ENCODE data around the gene TCERG1.

DNA sequence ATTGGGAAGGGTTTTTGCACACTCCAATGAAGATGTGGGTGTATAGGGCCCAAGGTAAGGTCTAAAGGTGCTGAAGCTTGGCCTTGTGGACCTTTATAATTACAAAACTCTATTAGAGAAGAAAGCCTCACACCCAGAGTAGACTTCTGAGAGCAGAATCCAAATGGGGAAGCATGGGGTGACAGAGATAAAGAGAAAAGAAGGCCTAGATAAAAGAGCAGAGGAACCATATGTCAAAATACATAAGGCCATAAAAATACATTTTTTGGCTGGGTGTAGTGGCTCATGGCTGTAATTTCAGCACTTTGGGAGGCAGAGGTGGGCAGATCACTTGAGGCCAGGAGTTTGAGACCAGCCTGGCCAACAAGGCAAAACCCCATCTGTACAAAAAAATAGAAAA is 27.4 kb upstream of the TCERG1 start:
- TF ChIP-seq, protein P1, sequence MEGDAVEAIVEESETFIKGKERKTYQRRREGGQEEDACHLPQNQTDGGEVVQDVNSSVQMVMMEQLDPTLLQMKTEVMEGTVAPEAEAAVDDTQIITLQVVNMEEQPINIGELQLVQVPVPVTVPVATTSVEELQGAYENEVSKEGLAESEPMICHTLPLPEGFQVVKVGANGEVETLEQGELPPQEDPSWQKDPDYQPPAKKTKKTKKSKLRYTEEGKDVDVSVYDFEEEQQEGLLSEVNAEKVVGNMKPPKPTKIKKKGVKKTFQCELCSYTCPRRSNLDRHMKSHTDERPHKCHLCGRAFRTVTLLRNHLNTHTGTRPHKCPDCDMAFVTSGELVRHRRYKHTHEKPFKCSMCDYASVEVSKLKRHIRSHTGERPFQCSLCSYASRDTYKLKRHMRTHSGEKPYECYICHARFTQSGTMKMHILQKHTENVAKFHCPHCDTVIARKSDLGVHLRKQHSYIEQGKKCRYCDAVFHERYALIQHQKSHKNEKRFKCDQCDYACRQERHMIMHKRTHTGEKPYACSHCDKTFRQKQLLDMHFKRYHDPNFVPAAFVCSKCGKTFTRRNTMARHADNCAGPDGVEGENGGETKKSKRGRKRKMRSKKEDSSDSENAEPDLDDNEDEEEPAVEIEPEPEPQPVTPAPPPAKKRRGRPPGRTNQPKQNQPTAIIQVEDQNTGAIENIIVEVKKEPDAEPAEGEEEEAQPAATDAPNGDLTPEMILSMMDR (IDR thresholded peaks at IDR 0.05): no peak
- TF ChIP-seq EP300 (IDR thresholded peaks at IDR 0.05) (no peak), POLR2A (IDR thresholded peaks at IDR 0.05; ENCODE audit: low read depth) (no peak)

Data from esophagus muscularis mucosa (tissue), 4 donors.